Liver (tissue), 3 donors: ENCODE results near the gene GNAO1.

Source experiments
- JUND ChIP-seq, 2 donors: IDR thresholded peaks; 2 replicates each; pipeline ENCODE4 v1.6.1; 2016; ENCODE audit warnings: antibody characterized with exemption in 2 of 2
- MAX ChIP-seq: IDR thresholded peaks from 2 replicates; pipeline ENCODE4 v1.6.1; 2016; ENCODE audit warnings: antibody characterized with exemption
- RAD21 ChIP-seq, 2 donors: IDR thresholded peaks; 2 replicates each; pipeline ENCODE4 v1.6.1; 2016; ENCODE audit warnings: antibody characterized with exemption in 2 of 2, mild to moderate bottlenecking in 2 of 2
- TAF1 ChIP-seq: conservative IDR thresholded peaks from 2 replicates; pipeline ENCODE4 v1.6.1; 2016; ENCODE audit warnings: antibody characterized with exemption, mild to moderate bottlenecking
- TF ChIP-seq, protein P1 (sequence below): fragments of 150-350 bp; IDR thresholded peaks from 2 replicates; pipeline ENCODE4 v1.5.1; 2017; ENCODE audit warnings: improper control_type of control experiment, low read depth, low read length; ENCODE audit not compliant: missing input control
- TF ChIP-seq, protein P2 (sequence below): IDR thresholded peaks from 2 replicates; pipeline ENCODE4 v1.6.1; 2016; ENCODE audit warnings: antibody characterized with exemption, mild to moderate bottlenecking
- TF ChIP-seq, protein P3 (sequence below): IDR thresholded peaks from 2 replicates; pipeline ENCODE4 v1.6.1; 2016; ENCODE audit warnings: antibody characterized with exemption
- donor health status: healthy.
- donor health status: healthy.

- TF ChIP-seq, protein P1, sequence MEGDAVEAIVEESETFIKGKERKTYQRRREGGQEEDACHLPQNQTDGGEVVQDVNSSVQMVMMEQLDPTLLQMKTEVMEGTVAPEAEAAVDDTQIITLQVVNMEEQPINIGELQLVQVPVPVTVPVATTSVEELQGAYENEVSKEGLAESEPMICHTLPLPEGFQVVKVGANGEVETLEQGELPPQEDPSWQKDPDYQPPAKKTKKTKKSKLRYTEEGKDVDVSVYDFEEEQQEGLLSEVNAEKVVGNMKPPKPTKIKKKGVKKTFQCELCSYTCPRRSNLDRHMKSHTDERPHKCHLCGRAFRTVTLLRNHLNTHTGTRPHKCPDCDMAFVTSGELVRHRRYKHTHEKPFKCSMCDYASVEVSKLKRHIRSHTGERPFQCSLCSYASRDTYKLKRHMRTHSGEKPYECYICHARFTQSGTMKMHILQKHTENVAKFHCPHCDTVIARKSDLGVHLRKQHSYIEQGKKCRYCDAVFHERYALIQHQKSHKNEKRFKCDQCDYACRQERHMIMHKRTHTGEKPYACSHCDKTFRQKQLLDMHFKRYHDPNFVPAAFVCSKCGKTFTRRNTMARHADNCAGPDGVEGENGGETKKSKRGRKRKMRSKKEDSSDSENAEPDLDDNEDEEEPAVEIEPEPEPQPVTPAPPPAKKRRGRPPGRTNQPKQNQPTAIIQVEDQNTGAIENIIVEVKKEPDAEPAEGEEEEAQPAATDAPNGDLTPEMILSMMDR = no peak
- TF ChIP-seq, protein P2, sequence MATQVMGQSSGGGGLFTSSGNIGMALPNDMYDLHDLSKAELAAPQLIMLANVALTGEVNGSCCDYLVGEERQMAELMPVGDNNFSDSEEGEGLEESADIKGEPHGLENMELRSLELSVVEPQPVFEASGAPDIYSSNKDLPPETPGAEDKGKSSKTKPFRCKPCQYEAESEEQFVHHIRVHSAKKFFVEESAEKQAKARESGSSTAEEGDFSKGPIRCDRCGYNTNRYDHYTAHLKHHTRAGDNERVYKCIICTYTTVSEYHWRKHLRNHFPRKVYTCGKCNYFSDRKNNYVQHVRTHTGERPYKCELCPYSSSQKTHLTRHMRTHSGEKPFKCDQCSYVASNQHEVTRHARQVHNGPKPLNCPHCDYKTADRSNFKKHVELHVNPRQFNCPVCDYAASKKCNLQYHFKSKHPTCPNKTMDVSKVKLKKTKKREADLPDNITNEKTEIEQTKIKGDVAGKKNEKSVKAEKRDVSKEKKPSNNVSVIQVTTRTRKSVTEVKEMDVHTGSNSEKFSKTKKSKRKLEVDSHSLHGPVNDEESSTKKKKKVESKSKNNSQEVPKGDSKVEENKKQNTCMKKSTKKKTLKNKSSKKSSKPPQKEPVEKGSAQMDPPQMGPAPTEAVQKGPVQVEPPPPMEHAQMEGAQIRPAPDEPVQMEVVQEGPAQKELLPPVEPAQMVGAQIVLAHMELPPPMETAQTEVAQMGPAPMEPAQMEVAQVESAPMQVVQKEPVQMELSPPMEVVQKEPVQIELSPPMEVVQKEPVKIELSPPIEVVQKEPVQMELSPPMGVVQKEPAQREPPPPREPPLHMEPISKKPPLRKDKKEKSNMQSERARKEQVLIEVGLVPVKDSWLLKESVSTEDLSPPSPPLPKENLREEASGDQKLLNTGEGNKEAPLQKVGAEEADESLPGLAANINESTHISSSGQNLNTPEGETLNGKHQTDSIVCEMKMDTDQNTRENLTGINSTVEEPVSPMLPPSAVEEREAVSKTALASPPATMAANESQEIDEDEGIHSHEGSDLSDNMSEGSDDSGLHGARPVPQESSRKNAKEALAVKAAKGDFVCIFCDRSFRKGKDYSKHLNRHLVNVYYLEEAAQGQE = no peak
- TF ChIP-seq, protein P3, sequence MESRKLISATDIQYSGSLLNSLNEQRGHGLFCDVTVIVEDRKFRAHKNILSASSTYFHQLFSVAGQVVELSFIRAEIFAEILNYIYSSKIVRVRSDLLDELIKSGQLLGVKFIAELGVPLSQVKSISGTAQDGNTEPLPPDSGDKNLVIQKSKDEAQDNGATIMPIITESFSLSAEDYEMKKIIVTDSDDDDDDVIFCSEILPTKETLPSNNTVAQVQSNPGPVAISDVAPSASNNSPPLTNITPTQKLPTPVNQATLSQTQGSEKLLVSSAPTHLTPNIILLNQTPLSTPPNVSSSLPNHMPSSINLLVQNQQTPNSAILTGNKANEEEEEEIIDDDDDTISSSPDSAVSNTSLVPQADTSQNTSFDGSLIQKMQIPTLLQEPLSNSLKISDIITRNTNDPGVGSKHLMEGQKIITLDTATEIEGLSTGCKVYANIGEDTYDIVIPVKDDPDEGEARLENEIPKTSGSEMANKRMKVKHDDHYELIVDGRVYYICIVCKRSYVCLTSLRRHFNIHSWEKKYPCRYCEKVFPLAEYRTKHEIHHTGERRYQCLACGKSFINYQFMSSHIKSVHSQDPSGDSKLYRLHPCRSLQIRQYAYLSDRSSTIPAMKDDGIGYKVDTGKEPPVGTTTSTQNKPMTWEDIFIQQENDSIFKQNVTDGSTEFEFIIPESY = no peak
- TF ChIP-seq TAF1 (no peak), MAX (no peak), JUND (IDR thresholded peaks at IDR 0.05) (no peak), RAD21 (IDR thresholded peaks at IDR 0.05) (no peak)
Measured at GRCh38 chr16:56364865-56365264, 173.6 kb downstream of the GNAO1 start.
